Right cardiac atrium (tissue), 5 donors: ENCODE results near the gene NPIPB2. TPM values are rescaled to one million over a fixed set of nuclear protein-coding genes. Genes with fewer than 3 reads are reported as not detected.

Experiments used
- ATAC-seq, 2 donors: fragments of 200-7000 bp; cut with Tn5 transposase; one replicate each; pipeline versions ENCODE4 v1.8.0 to v1.9.1; 2020; ENCODE audit warnings: moderate library complexity in 2 of 2, mild to moderate bottlenecking in 1 of 2
- DNase-seq, 3 donors: peaks; one replicate each; pipeline ENCODE4 v3.0.0-alpha.2; 2020
- H3K27ac ChIP-seq: one replicate; pipeline ENCODE4 v1.5.1; 2013; ENCODE audit warnings: mild to moderate bottlenecking, low read length, control low read depth, moderate library complexity
- H3K27me3 ChIP-seq: one replicate; pipeline ENCODE4 v1.6.1; 2013; ENCODE audit not compliant: control insufficient read depth, insufficient read depth
- H3K4me1 ChIP-seq: one replicate; pipeline ENCODE4 v1.6.1; 2013; ENCODE audit warnings: low read length; ENCODE audit not compliant: control insufficient read depth, insufficient read depth
- H3K4me3 ChIP-seq: one replicate; pipeline ENCODE4 v1.5.1; 2013; ENCODE audit warnings: low read length, control low read depth
- H3K9me3 ChIP-seq: one replicate; pipeline ENCODE4 v1.6.1; 2013; ENCODE audit warnings: low read length; ENCODE audit not compliant: control insufficient read depth
- WGBS: extraction: QIAGEN DNeasy Blood & Tissue Kit; methylation state at CpG from one replicate; pipeline ENCODE4 v1.1.7; 2013; 5-methylcytosine and 5-hydroxymethylcytosine counted together
- intact Hi-C, 4 donors: fragments of 100-400 bp; cut with DNase I; formaldehyde crosslinking; loops; one replicate each; pipeline versions ENCODE4 v1.11.0 to v1.14.0; 2022 to 2023
- polyA plus RNA-seq: library from polyadenylated mRNA; stranded (reverse); fragments of 200-250 nt; gene quantifications from one replicate; pipeline ENCODE4 v1.2.3, GENCODE V29; 2013
- total RNA-seq, 4 donors: library from RNA; stranded (reverse); fragmentation: NEBNext Ultra II Directional; extraction: Animal tissue kit (Norgen Biotek cat#: 25700); gene quantifications; one replicate each; pipeline ENCODE4 v1.2.1, GENCODE V29; 2021
- donor health status: healthy with polysubstance abuse.
- donor health status: DM: no; HTN: yes; CAD: no.
- donor health status: DM: no; HTN: no; CAD: no.
- donor health status: DM: no; HTN: yes; CAD: no; lungs with severe emphysema.
- donor health status: DM: yes; HTN: yes; CAD: no.

The NPIPB2 gene
- total and polyA plus RNA-seq, 5 donors: 2.4 to 6.8 (median 6.2) TPM

DNA sequence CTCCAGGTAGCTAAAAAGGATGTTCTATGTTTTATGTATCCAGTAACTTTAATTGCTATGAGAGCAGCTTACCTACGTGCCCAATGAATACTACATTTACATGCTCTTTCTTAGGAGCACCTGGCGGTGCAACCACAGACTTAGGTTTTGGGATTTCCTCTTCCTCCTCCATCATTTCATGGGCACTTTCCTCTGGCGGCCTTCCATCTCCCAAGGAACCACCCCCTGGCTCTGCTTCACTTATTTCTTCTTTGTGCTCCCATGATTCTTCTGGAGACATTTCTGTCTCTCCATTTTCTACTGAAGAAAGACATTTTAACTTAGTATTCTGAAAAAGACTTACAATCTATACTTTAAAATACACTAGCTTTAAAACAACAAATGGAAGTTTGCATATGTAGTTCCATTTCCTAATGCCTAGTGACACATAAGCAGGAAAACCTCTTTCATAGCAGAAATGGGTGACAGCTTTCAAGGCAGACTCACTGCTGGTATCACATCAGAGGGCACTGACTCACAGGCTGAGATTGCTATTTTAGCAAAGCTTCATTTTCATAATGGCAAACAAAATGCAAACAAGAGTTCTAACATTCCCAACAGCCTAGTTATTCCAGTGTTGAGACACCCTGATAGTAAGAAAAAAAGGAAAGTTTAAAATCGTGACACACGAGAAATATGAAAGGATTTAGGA, 45.2 kb downstream of the NPIPB2 start:
- intact Hi-C loops: no loop called here
- Histone ChIP-seq H3K4me3 (no peak overlapping the region), H3K27ac (no peak overlapping the region), H3K27me3 (no peaks in the 10 kb centered on the region), H3K4me1 (no peaks in the 10 kb centered on the region), H3K9me3 (no peaks in the 10 kb centered on the region)
- DNase-seq (no peak), ATAC-seq (no peak)
- WGBS: 83% methylated on average over 5 of the region's 5 CpGs

DNA sequence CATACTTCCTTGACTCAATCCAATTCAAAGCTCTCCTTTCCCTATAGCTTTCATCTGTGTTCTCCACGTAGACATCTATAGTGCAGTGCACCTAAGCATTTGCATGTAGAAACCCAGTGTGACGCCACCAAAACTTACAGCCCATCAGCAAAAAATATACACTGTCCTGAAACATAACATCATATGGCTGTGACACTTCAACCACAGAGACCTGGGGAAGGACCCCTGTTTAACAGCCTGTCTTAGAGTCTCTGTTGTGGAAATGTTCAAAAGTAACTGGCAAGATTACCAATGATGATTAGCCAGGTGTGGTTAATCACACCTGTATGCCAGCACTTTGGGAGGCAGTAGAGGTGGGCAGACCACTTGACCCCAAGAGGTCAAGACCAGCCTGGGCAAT, 48.3 kb downstream of the NPIPB2 start:
- DNase-seq (no peak), ATAC-seq (no peak)
- Histone ChIP-seq H3K9me3 (no peaks in the 10 kb centered on the region), H3K4me3 (no peak overlapping the region), H3K4me1 (no peaks in the 10 kb centered on the region), H3K27ac (no peak overlapping the region), H3K27me3 (no peaks in the 10 kb centered on the region)
- intact Hi-C loops: no loop called here
- WGBS: 96% methylated on average over 2 of the region's 2 CpGs

DNA sequence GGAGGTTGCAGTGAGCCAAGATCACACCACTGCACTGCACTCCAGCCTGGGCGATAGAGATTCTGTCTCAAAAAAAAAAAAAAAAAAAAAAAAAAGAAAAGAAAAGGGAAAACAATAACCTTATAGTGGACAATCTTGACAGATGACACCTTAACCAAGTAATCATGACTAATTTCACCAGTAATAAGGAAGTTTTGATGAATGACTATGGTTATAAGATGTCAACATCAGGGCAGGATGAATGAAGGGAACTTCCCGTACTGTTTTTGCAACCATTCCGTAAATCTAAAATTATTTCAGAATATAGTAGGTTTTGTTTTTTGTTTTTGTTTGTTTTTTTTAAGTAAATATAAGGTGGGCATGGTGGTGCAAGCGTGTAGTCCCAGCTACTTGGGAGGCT, 49.1 kb downstream of the NPIPB2 start:
- H3K4me3 ChIP-seq: no peak overlapping the region
- H3K9me3 ChIP-seq: no peaks in the 10 kb centered on the region
- ATAC-seq (no peak), DNase-seq (no peak)
- no peak overlapping the region for H3K27ac ChIP-seq
- intact Hi-C loops: no loop called here
- WGBS: 97% methylated on average over 4 of the region's 4 CpGs
- no peaks in the 10 kb centered on the region for H3K27me3 ChIP-seq
- no peaks in the 10 kb centered on the region for H3K4me1 ChIP-seq

DNA sequence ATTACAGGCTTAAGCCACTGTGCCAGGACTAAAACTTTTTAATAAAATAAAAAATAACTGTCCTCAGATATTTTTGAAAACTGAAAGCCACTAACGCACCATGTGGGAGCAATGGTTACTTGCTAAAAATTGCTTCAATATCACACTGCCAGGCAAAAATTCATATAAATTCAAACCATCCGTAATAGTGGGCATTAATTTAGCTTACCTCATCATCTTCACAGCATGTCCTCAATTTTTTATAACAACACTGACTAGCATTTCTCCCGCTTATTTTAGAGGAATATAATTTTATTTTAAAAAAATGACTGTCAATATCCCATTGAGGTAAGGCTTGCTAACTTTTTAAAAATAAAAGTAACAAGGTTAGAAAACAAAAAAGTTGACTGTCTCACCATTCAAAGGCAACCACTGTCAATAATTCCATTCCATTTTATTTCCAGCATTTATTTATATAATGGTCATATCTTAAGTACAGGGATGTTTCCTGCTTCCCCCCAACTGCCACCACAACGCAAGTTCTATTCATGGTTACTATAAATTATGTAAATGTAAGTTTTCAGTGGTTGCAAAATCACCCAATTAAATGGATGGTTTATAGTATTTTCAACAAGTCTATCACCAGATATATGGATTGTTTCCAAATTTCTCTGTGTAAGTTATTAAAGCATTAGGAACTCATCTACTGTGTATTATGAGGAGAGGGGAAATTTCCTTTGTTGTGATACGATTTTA, 51.4 kb downstream of the NPIPB2 start:
- no peak overlapping the region for H3K4me3 ChIP-seq
- DNase-seq (no peak), ATAC-seq (no peak)
- no peaks in the 10 kb centered on the region for H3K27me3 ChIP-seq
- intact Hi-C loops: no loop called here
- no peaks in the 10 kb centered on the region for H3K9me3 ChIP-seq
- WGBS: 93% methylated on average over 5 of the region's 5 CpGs
- H3K27ac ChIP-seq: no peak overlapping the region
- H3K4me1 ChIP-seq: no peaks in the 10 kb centered on the region

DNA sequence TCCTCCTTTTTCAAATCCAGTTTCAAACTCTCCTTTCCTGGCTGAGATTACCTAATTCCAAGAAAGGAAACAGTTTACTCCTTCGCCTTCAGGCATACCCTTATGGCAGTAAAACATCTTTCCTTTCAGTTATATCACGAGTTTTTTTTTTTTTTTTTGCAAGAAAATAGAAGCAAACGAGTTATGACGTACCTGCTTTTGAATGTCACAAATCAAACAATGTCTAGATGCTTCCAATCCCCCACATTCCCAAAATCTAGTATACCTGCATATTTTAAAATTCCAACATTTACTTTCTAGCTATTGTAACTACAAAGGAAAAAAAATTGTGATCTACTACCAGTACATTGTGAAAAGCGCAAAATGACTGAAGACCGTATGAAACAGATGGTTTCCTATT, 55.0 kb downstream of the NPIPB2 start:
- H3K4me3 ChIP-seq: no peak overlapping the region
- no peaks in the 10 kb centered on the region for H3K27me3 ChIP-seq
- WGBS: 90% methylated on average over 6 of the region's 6 CpGs
- DNase-seq (no peak), ATAC-seq (no peak)
- intact Hi-C loops: no loop called here
- H3K9me3 ChIP-seq: no peaks in the 10 kb centered on the region
- no peaks in the 10 kb centered on the region for H3K4me1 ChIP-seq
- H3K27ac ChIP-seq: no peak overlapping the region

DNA sequence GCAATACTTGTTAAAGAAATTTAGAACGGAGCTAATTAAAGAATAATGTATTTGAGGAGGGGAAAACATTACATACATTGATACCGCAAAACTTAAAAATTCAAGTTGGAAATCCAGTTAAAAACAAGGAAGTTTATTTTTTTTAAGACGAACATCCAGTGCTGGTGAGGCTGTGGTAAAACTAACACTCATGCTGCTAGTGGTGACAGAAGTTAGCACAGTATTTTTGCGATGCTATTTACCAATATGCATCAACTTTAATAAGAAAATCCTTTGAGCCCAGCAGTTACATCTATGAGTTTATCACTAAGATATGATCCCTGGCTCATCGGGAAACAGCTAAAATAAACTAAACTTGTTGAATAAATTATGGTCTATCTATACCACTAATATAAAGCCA, 57.8 kb downstream of the NPIPB2 start:
- no peak overlapping the region for H3K4me3 ChIP-seq
- no peak overlapping the region for H3K27ac ChIP-seq
- H3K9me3 ChIP-seq: no peaks in the 10 kb centered on the region
- ATAC-seq: no peak
- H3K4me1 ChIP-seq: no peaks in the 10 kb centered on the region
- WGBS: 97% methylated on average over 5 of the region's 5 CpGs
- no peak for DNase-seq
- no peaks in the 10 kb centered on the region for H3K27me3 ChIP-seq
- intact Hi-C loops: no loop called here

DNA sequence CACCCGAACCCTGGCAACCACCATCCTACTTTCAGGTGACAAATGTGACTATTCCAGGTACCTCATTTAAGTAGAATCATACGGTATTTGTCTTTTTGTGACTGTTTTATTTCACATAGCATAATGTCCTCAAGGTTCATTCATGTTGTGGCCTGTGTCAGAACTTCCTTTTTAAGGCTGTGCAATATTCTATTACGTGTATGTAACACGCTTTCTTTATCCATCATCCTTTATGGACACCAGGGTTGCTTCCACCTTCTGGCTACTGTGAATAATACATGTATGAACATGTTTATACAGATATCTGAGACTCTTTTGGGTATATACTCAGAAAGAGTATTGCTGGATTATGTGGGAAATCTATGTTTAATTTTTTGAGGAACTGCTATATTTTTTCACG, 61.8 kb downstream of the NPIPB2 start:
- ATAC-seq: no peak
- intact Hi-C loops: no loop called here
- 87% methylated on average over 5 of the region's 5 CpGs for WGBS

DNA sequence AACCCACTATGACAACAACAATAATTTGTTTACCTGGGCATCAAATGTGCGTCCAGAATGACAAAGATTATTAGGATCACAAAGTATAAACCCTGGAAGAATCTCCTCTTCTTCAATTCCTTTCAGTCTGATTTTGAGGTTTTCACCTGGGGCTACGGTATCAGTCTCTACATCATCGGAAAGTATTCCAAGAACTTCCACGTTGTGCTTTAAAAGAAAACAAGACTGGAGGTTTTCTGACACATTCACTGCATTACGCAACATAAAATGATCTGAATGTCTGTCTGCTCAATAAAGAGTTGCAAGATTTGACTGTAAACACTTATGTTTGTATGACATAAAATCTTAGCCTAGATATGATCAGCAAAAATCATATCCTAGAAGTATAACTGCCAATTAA, 64.5 kb downstream of the NPIPB2 start:
- no peak overlapping the region for H3K27ac ChIP-seq
- DNase-seq (no peak), ATAC-seq (no peak)
- no peaks in the 10 kb centered on the region for H3K27me3 ChIP-seq
- intact Hi-C loops: loop anchor here in 1 of 4 donors (10.0 kb wide), 1 partner anchor 187 kb away; no protein-coding TSS in a partner anchor
- H3K9me3 ChIP-seq: no peaks in the 10 kb centered on the region
- 82% methylated on average over 5 of the region's 5 CpGs for WGBS
- H3K4me1 ChIP-seq: no peaks in the 10 kb centered on the region
- H3K4me3 ChIP-seq: no peak overlapping the region

More for the DNA sequence above, 61.8 kb downstream of the NPIPB2 start:
- Histone ChIP-seq H3K4me1 (no peaks in the 10 kb centered on the region), H3K27ac (no peak overlapping the region), H3K27me3 (no peaks in the 10 kb centered on the region), H3K9me3 (no peaks in the 10 kb centered on the region), H3K4me3 (no peak overlapping the region)
- DNase-seq: no peak

Other genes starting within 250 kb of the NPIPB2 start
- 10 to 100 TPM; 22.0 to 29.4 (median 23.9) TPM for gene TXNDC11, start 199.2 kb downstream of the NPIPB2 start, total RNA-seq
- 25.8 TPM for gene TXNDC11, start 199.2 kb downstream of the NPIPB2 start, polyA plus RNA-seq
- 10 to 100 TPM; 29.2 to 32.2 (median 31.0) TPM for gene ZC3H7A, start 144.8 kb downstream of the NPIPB2 start, total RNA-seq
- gene ZC3H7A, start 144.8 kb downstream of the NPIPB2 start, polyA plus RNA-seq: 18.7 TPM
- gene RSL1D1, start 90.5 kb downstream of the NPIPB2 start, total RNA-seq: 100 to 1,000 TPM; 103 to 114 (median 109) TPM
- 46.8 TPM for gene RSL1D1, start 90.5 kb downstream of the NPIPB2 start, polyA plus RNA-seq
- gene GSPT1, start 26.1 kb downstream of the NPIPB2 start, total RNA-seq: 100 to 1,000 TPM in 1 of 4 donors, 10 to 100 TPM in 3; 89.1 to 105 (median 96.2) TPM
- 41.6 TPM for gene GSPT1, start 26.1 kb downstream of the NPIPB2 start, polyA plus RNA-seq
- under 1 TPM in 1 of 4 donors, not detected in 3; 0.38 TPM for gene TNFRSF17, start 23.2 kb upstream of the NPIPB2 start, total RNA-seq
- not detected for gene TNFRSF17, start 23.2 kb upstream of the NPIPB2 start, polyA plus RNA-seq
- gene SNX29, start 34.7 kb upstream of the NPIPB2 start, total RNA-seq: 10 to 100 TPM; 13.2 to 20.1 (median 16.2) TPM
- gene SNX29, start 34.7 kb upstream of the NPIPB2 start, polyA plus RNA-seq: 3.0 TPM